H1 (cell line): ENCODE measurements around the gene TNNC1. TPM values are rescaled to one million over a fixed set of nuclear protein-coding genes. Genes with fewer than 3 reads are reported as not detected.

Experiments
- BACH1 ChIP-seq: IDR thresholded peaks from 2 replicates; pipeline ENCODE4 v1.6.1; 2012; ENCODE audit warnings: low read length, improper control_type of control experiment
- BCL11A ChIP-seq, 2 experiments: IDR thresholded peaks; one replicate each; pipeline ENCODE4 v1.6.1; 2011; ENCODE audit warnings: low read depth in 2 of 2, low read length in 2 of 2, mild to moderate bottlenecking in 2 of 2
- FOSL1 ChIP-seq: IDR thresholded peaks from 2 replicates; pipeline ENCODE4 v1.6.1; 2011; ENCODE audit warnings: mild to moderate bottlenecking, low read depth, low read length, moderate library complexity; ENCODE audit not compliant: insufficient read depth
- RAD21 ChIP-seq, 2 experiments: IDR thresholded peaks in 1 of 2; conservative IDR thresholded peaks in 1 of 2; 2 replicates each; pipeline ENCODE4 v1.6.1; 2011; ENCODE audit warnings: low read depth in 2 of 2, low read length in 2 of 2, improper control_type of control experiment in 1 of 2, inconsistent platforms in 1 of 2, mild to moderate bottlenecking in 1 of 2, moderate library complexity in 1 of 2
- USF2 ChIP-seq: IDR thresholded peaks from 2 replicates; pipeline ENCODE4 v1.6.1; 2011; ENCODE audit warnings: low read length, improper control_type of control experiment
- polyA plus RNA-seq, 7 experiments: library from polyadenylated mRNA; depleted of rRNA in 3 of 7; stranded (reverse) in 5 of 7; unstranded in 2 of 7; fragments of >200 nt in 5 of 7; fragments of 200-250 nt in 2 of 7; gene quantifications; 1 replicate in 5 of 7; 2 replicates in 1 of 7; 4 replicates in 1 of 7; pipeline versions ENCODE4 v1.2.1 to v1.2.3, GENCODE V29; 2011 to 2013; ENCODE audit warnings: missing spikeins in 2 of 7, mixed read lengths in 2 of 7
- total RNA-seq: library from RNA; stranded (reverse); fragmentation: NEBNext Ultra II Directional; extraction: Animal tissue kit (Norgen Biotek cat#: 25700); gene quantifications from 2 replicates; pipeline ENCODE4 v1.2.1, GENCODE V29; 2021

The TNNC1 gene
- total and polyA plus RNA-seq, 2 of the 8 experiments (the other 6 are each of a cell fraction or from before 2014, with no cell fraction given) = 5.8 to 16.4 TPM

- TF ChIP-seq RAD21 (IDR thresholded peaks at IDR 0.05 in 1 of 2, conservative IDR thresholded peaks at IDR 0.05 in 1 of 2; ENCODE audit: low read depth in 2 of 2, low read length in 2 of 2) (no peak), BCL11A (IDR thresholded peaks at IDR 0.05; ENCODE audit: low read depth in 2 of 2, low read length in 2 of 2) (no peak), USF2 (no peak), FOSL1 (no peak), BACH1 (no peak)
Observed at GRCh38 chr3:52479037-52479876, 25.4 kb upstream of the TNNC1 start (continued).
